Upper lobe of right lung (tissue), 1 donor: Measurements from ENCODE around the gene PPP1R16B. TPM values are rescaled to one million over a fixed set of nuclear protein-coding genes. Genes with fewer than 3 reads are reported as not detected.
"Not testable (repeated sequence)": the region's sequence is repeated elsewhere in the genome, so short reads cannot be mapped to it uniquely, and the experiment has no call there.

ENCODE experiments used
- ATAC-seq: fragments of 200-7000 bp; cut with Tn5 transposase; one replicate; pipeline ENCODE4 v1.9.1; 2020; ENCODE audit warnings: mild to moderate bottlenecking, moderate library complexity
- DNase-seq: peaks from one replicate; pipeline ENCODE4 v3.0.0-alpha.2; 2020
- H3K27ac ChIP-seq: fragments of 200-600 bp; one replicate; pipeline ENCODE4 v1.8.0; 2022
- H3K27me3 ChIP-seq: fragments of 200-600 bp; one replicate; pipeline ENCODE4 v1.8.0; 2022; ENCODE audit warnings: mild to moderate bottlenecking
- H3K36me3 ChIP-seq: fragments of 200-600 bp; one replicate; pipeline ENCODE4 v1.8.0; 2022
- H3K4me1 ChIP-seq: fragments of 200-600 bp; one replicate; pipeline ENCODE4 v1.8.0; 2022
- H3K4me3 ChIP-seq: fragments of 200-600 bp; one replicate; pipeline ENCODE4 v1.8.0; 2022; ENCODE audit warnings: mild to moderate bottlenecking
- H3K9me3 ChIP-seq: fragments of 200-600 bp; one replicate; pipeline ENCODE4 v1.8.0; 2022
- CTCF ChIP-seq: fragments of 200-600 bp; IDR thresholded peaks from one replicate; pipeline ENCODE4 v1.8.0; 2022; ENCODE audit warnings: antibody characterized with exemption
- intact Hi-C: fragments of 100-400 bp; cut with DNase I; formaldehyde crosslinking; loops from one replicate; pipeline ENCODE4 v1.11.0; 2022
- total RNA-seq: library from RNA; stranded (reverse); fragmentation: NEBNext Ultra II Directional; extraction: Animal tissue kit (Norgen Biotek cat#: 25700); gene quantifications from one replicate; pipeline ENCODE4 v1.2.1, GENCODE V29; 2021
- donor health status: DM: no; HTN: yes; CAD: no; lungs with severe emphysema.

PPP1R16B gene
- total RNA-seq, 1 donor from 2014 or later = 22.1 TPM

- H3K4me1 ChIP-seq = peaks cover 17% of the 10 kb centered on the region
- no peaks in the 10 kb centered on the region for H3K36me3 ChIP-seq
- peaks cover 26% of the 10 kb centered on the region for H3K27me3 ChIP-seq
- H3K9me3 ChIP-seq = no peaks in the 10 kb centered on the region
- ATAC-seq (no peak), DNase-seq (no peak)
- intact Hi-C loops = no loop called here
- H3K4me3 ChIP-seq = no peak overlapping the region
- no peak for TF ChIP-seq CTCF
- H3K27ac ChIP-seq = no peak overlapping the region
Observed at GRCh38 chr20:38811769-38812168, 6.3 kb downstream of the PPP1R16B start.

GRCh38 chr20:38812182-38812581, 6.7 kb downstream of the PPP1R16B start:
- peaks cover 22% of the 10 kb centered on the region for H3K27me3 ChIP-seq
- no peak for ATAC-seq
- H3K4me3 ChIP-seq = no peak overlapping the region
- intact Hi-C loops = no loop called here
- H3K9me3 ChIP-seq = no peaks in the 10 kb centered on the region
- no peak overlapping the region for H3K27ac ChIP-seq
- no peak for DNase-seq
- TF ChIP-seq CTCF = no peak
- peaks cover 12% of the 10 kb centered on the region for H3K4me1 ChIP-seq
- H3K36me3 ChIP-seq = no peaks in the 10 kb centered on the region

- DNase-seq (no peak), ATAC-seq (no peak)
- Histone ChIP-seq H3K27me3 (peaks cover 14% of the 10 kb centered on the region), H3K4me1 (peaks cover 12% of the 10 kb centered on the region), H3K27ac (no peak overlapping the region), H3K36me3 (no peaks in the 10 kb centered on the region), H3K9me3 (no peaks in the 10 kb centered on the region), H3K4me3 (no peak overlapping the region)
- TF ChIP-seq CTCF = no peak
- intact Hi-C loops = no loop called here
Observed at GRCh38 chr20:38812709-38813573, 7.4 kb downstream of the PPP1R16B start.

GRCh38 chr20:38813574-38813962, 8.1 kb downstream of the PPP1R16B start:
- H3K27me3 ChIP-seq, H3K27ac ChIP-seq, H3K36me3 ChIP-seq, H3K4me1 ChIP-seq, DNase-seq, ATAC-seq, H3K9me3 ChIP-seq, H3K4me3 ChIP-seq, intact Hi-C loops: not testable (repeated sequence)

GRCh38 chr20:38815446-38815845, 9.9 kb downstream of the PPP1R16B start:
- DNase-seq (no peak), ATAC-seq (no peak)
- H3K4me1 ChIP-seq = peaks cover 3% of the 10 kb centered on the region
- no peak overlapping the region for H3K27ac ChIP-seq
- H3K27me3 ChIP-seq = peaks cover 6% of the 10 kb centered on the region
- no peaks in the 10 kb centered on the region for H3K9me3 ChIP-seq
- H3K4me3 ChIP-seq = no peak overlapping the region
- no peak for TF ChIP-seq CTCF
- H3K36me3 ChIP-seq = no peaks in the 10 kb centered on the region
- intact Hi-C loops = no loop called here

- H3K4me1 ChIP-seq = peaks cover 7% of the 10 kb centered on the region
- no peaks in the 10 kb centered on the region for H3K9me3 ChIP-seq
- DNase-seq (no peak), ATAC-seq (no peak)
- no peak overlapping the region for H3K4me3 ChIP-seq
- intact Hi-C loops = no loop called here
- H3K36me3 ChIP-seq = no peaks in the 10 kb centered on the region
- no peak overlapping the region for H3K27ac ChIP-seq
- no peak for TF ChIP-seq CTCF
- peaks cover 6% of the 10 kb centered on the region for H3K27me3 ChIP-seq
Observed at GRCh38 chr20:38818113-38819065, 12.9 kb downstream of the PPP1R16B start.
